ENCODE data around the gene HSP90AB1.
A peak's percentile ranks its signal among the peaks of the same experiment; 100 is the strongest.

HSP90AB1 gene

GRCh38 chr6:44257025-44257752 lies 10.3 kb downstream of the HSP90AB1 start, which contains the start of gene SLC35B2:
Gene SLC35B2 (minus strand): TSS chr6:44257528. CDS start chr6:44257410, 118 bp downstream.
- peaks cover 50% of the 10 kb centered on the region for H3K36me3 ChIP-seq
- no peaks in the 10 kb centered on the region for H3K9me3 ChIP-seq
- H3K27me3 ChIP-seq = peaks cover 7% of the 10 kb centered on the region
- peaks cover 17 to 18% of the 10 kb centered on the region in 2 experiments for H3K4me1 ChIP-seq (ENCODE audit: control insufficient read depth in 1 of 2, insufficient read depth in 1 of 2, low read depth in 1 of 2, low read length in 1 of 2)
- H3K27ac ChIP-seq = peak within 1 kb of the TSS; percentile 36
- peak; percentile 68 for TF ChIP-seq CTCF (IDR thresholded peaks at IDR 0.05)
- H3K4me3 ChIP-seq (ENCODE audit: low read depth in 1 of 2, low read length in 1 of 2) = peak within 1 kb of the TSS; percentile 67 to 84

GRCh38 chr6:44257753-44258324 lies 10.9 kb downstream of the HSP90AB1 start:
- Histone ChIP-seq H3K4me3 (ENCODE audit: low read depth in 1 of 2, low read length in 1 of 2) (peak overlapping the region; percentile 67 to 84), H3K4me1 (ENCODE audit: control insufficient read depth in 1 of 2, insufficient read depth in 1 of 2, low read depth in 1 of 2, low read length in 1 of 2) (peaks cover 23 to 25% of the 10 kb centered on the region in 2 experiments), H3K9me3 (no peaks in the 10 kb centered on the region), H3K27me3 (peaks cover 7% of the 10 kb centered on the region), H3K27ac (peak overlapping the region; percentile 36), H3K36me3 (peaks cover 47% of the 10 kb centered on the region)
- no peak for TF ChIP-seq CTCF (IDR thresholded peaks at IDR 0.05)

- Histone ChIP-seq H3K9me3 (no peaks in the 10 kb centered on the region), H3K4me1 (ENCODE audit: control insufficient read depth in 1 of 2, insufficient read depth in 1 of 2, low read depth in 1 of 2, low read length in 1 of 2) (peaks cover 28 to 30% of the 10 kb centered on the region in 2 experiments), H3K27me3 (peaks cover 7% of the 10 kb centered on the region), H3K27ac (no peak overlapping the region), H3K36me3 (peaks cover 42% of the 10 kb centered on the region), H3K4me3 (ENCODE audit: low read depth in 1 of 2, low read length in 1 of 2) (no peak overlapping the region)
- no peak for TF ChIP-seq CTCF (IDR thresholded peaks at IDR 0.05)
Measured at GRCh38 chr6:44258325-44258863, 11.5 kb downstream of the HSP90AB1 start.

GRCh38 chr6:44258921-44259320 lies 12.0 kb downstream of the HSP90AB1 start:
- Histone ChIP-seq H3K27me3 (peaks cover 7% of the 10 kb centered on the region), H3K4me1 (ENCODE audit: control insufficient read depth in 1 of 2, insufficient read depth in 1 of 2, low read depth in 1 of 2, low read length in 1 of 2) (peaks cover 33 to 36% of the 10 kb centered on the region in 2 experiments), H3K27ac (no peak overlapping the region), H3K4me3 (ENCODE audit: low read depth in 1 of 2, low read length in 1 of 2) (no peak overlapping the region), H3K36me3 (peaks cover 37% of the 10 kb centered on the region), H3K9me3 (no peaks in the 10 kb centered on the region)
- TF ChIP-seq CTCF (IDR thresholded peaks at IDR 0.05) = no peak

GRCh38 chr6:44260011-44260410 lies 13.1 kb downstream of the HSP90AB1 start:
- no peak overlapping the region for H3K4me3 ChIP-seq (ENCODE audit: low read depth in 1 of 2, low read length in 1 of 2)
- H3K4me1 ChIP-seq (ENCODE audit: control insufficient read depth in 1 of 2, insufficient read depth in 1 of 2, low read depth in 1 of 2, low read length in 1 of 2) = peaks cover 44 to 46% of the 10 kb centered on the region in 2 experiments
- peaks cover 30% of the 10 kb centered on the region for H3K36me3 ChIP-seq
- H3K9me3 ChIP-seq = no peaks in the 10 kb centered on the region
- no peak overlapping the region for H3K27ac ChIP-seq
- TF ChIP-seq CTCF (IDR thresholded peaks at IDR 0.05) = no peak
- peaks cover 7% of the 10 kb centered on the region for H3K27me3 ChIP-seq

Measured in neutrophil (primary cell).